ENCODE measurements around the gene PHF20.
"Not testable (repeated sequence)": the region's sequence is repeated elsewhere in the genome, so short reads cannot be mapped to it uniquely, and the experiment has no call there.

The PHF20 gene

GRCh38 chr20:35776513-35777101, 4.8 kb downstream of the PHF20 start:
- no peak overlapping the region for H3K4me3 ChIP-seq (ENCODE audit: control insufficient read depth in 1 of 7, extremely low read depth in 1 of 7, insufficient read depth in 4 of 7, low read depth in 2 of 7, low read length in 6 of 7)
- POLR2A ChIA-PET, result interaction anchor here (0.8 to 1.2 kb wide), 2 partner anchors 34 to 37 kb away, joined by 3 to 4 read pairs; partner anchors contain the start of gene RBM39
- CTCF ChIA-PET, result interaction anchor here (0.9 to 1.5 kb wide), 4 partner anchors 11 to 40 kb away, joined by 3 to 4 read pairs (median 4); no protein-coding TSS in a partner anchor

DNA sequence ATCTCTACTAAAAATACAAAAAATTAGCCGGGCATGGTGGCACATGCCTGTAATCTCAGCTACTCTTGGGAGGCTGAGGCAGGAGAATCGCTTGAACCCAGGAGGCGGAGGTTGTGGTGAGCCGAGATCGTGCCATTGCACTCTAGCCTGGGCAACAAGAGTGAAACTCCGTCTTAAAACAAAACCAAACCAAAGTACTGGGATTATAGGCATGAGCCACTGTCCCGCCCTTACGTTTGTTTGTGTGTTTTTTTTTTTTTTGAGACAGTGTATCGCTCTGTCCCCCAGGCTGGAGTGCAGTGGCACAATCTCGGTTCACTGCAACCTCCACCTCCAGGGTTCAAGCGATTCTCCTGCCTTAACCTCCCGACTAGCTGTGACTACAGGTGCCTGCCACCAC, 12.0 kb downstream of the PHF20 start:
- H3K36me3 ChIP-seq (ENCODE audit: control insufficient read depth in 4 of 4, insufficient read depth in 4 of 4, low read length in 3 of 4), result peaks cover 8 to 29% (median 22%) of the 10 kb centered on the region in 4 experiments
- not testable (repeated sequence) for H3K4me3 ChIP-seq (ENCODE audit: control insufficient read depth in 1 of 7, extremely low read depth in 1 of 7, insufficient read depth in 4 of 7, low read depth in 2 of 7, low read length in 6 of 7); DNase-seq; H3K27me3 ChIP-seq (replicated peaks in 2 of 5; ENCODE audit: control insufficient read depth in 4 of 5, insufficient read depth in 5 of 5, low read length in 4 of 5); H3K27ac ChIP-seq (ENCODE audit: insufficient read depth in 1 of 2, low read depth in 1 of 2, low read length in 2 of 2, poor library complexity in 1 of 2, severe bottlenecking in 2 of 2); H3K9me3 ChIP-seq (ENCODE audit: control extremely low read depth in 1 of 5, control insufficient read depth in 4 of 5, insufficient read depth in 2 of 5, low read depth in 1 of 5, low read length in 4 of 5); H3K4me1 ChIP-seq (ENCODE audit: control extremely low read depth in 1 of 4, control insufficient read depth in 4 of 4, insufficient read depth in 4 of 4, low read length in 3 of 4)
- ChIA-PET CTCF (interaction anchor here (1.0 kb wide), 1 partner anchor 42 kb away, joined by 3 read pairs; the partner anchor contains the start of gene RBM39), POLR2A (interaction anchor here (0.7 to 1.2 kb wide), 2 partner anchors 11 to 12 kb away, joined by 3 read pairs; partner anchors contain the start of gene PHF20)
- WGBS (ENCODE audit: insufficient coverage), result 100% methylated on average over 5 of the region's 12 CpGs

More at GRCh38 chr20:35776513-35777101, 4.8 kb downstream of the PHF20 start:
- Histone ChIP-seq H3K36me3 (ENCODE audit: control insufficient read depth in 4 of 4, insufficient read depth in 4 of 4, low read length in 3 of 4) (peaks cover 3 to 27% (median 10%) of the 10 kb centered on the region in 4 experiments), H3K4me1 (ENCODE audit: control extremely low read depth in 1 of 4, control insufficient read depth in 4 of 4, insufficient read depth in 4 of 4, low read length in 3 of 4) (peaks cover 16 to 46% (median 36%) of the 10 kb centered on the region in 4 experiments), H3K27me3 (replicated peaks in 2 of 5; ENCODE audit: control insufficient read depth in 4 of 5, insufficient read depth in 5 of 5, low read length in 4 of 5) (no peaks in the 10 kb centered on the region), H3K27ac (ENCODE audit: insufficient read depth in 1 of 2, low read depth in 1 of 2, low read length in 2 of 2, poor library complexity in 1 of 2, severe bottlenecking in 2 of 2) (peak overlapping the region in 1 of 2 experiments; percentile 25), H3K9me3 (ENCODE audit: control extremely low read depth in 1 of 5, control insufficient read depth in 4 of 5, insufficient read depth in 2 of 5, low read depth in 1 of 5, low read length in 4 of 5) (no peaks in the 10 kb centered on the region)
- peak in 1 of 3 donors; percentile 47 for DNase-seq
- 97% methylated on average over 4 of the region's 4 CpGs for WGBS (ENCODE audit: insufficient coverage)

- peaks cover 8 to 25% (median 21%) of the 10 kb centered on the region in 4 experiments for H3K36me3 ChIP-seq (ENCODE audit: control insufficient read depth in 4 of 4, insufficient read depth in 4 of 4, low read length in 3 of 4)
- H3K4me1 ChIP-seq (ENCODE audit: control extremely low read depth in 1 of 4, control insufficient read depth in 4 of 4, insufficient read depth in 4 of 4, low read length in 3 of 4); H3K9me3 ChIP-seq (ENCODE audit: control extremely low read depth in 1 of 5, control insufficient read depth in 4 of 5, insufficient read depth in 2 of 5, low read depth in 1 of 5, low read length in 4 of 5); H3K4me3 ChIP-seq (ENCODE audit: control insufficient read depth in 1 of 7, extremely low read depth in 1 of 7, insufficient read depth in 4 of 7, low read depth in 2 of 7, low read length in 6 of 7); H3K27me3 ChIP-seq (replicated peaks in 2 of 5; ENCODE audit: control insufficient read depth in 4 of 5, insufficient read depth in 5 of 5, low read length in 4 of 5); H3K27ac ChIP-seq (ENCODE audit: insufficient read depth in 1 of 2, low read depth in 1 of 2, low read length in 2 of 2, poor library complexity in 1 of 2, severe bottlenecking in 2 of 2); CTCF ChIA-PET; POLR2A ChIA-PET; DNase-seq: not testable (repeated sequence)
- WGBS (ENCODE audit: insufficient coverage), result 100% methylated on average over 3 of the region's 4 CpGs
Measured at GRCh38 chr20:35785541-35785940, 13.7 kb downstream of the PHF20 start.

DNA sequence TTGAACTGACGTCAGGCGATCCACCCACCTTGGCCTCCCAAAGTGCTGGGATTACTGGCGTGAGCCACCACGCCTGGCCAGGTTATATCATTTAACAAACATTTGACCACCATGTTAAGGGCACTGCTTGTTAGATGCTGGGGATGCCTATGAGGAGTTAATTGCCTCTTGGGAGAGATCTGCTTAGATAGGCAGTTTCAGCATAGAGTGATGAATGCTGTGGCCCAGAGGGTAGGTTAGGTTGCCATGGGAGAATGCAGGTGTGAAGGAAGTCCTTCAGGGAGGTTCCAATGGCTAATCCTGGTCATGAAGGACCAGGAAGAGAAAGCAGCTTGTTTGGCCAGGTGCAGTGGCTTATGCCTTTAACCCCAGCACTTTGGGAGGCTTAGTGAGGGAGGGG, 17.0 kb downstream of the PHF20 start:
- no peaks in the 10 kb centered on the region for H3K27me3 ChIP-seq (replicated peaks in 2 of 5; ENCODE audit: control insufficient read depth in 4 of 5, insufficient read depth in 5 of 5, low read length in 4 of 5)
- no CpG with 5 or more reads among the region's 4 CpGs for WGBS (ENCODE audit: insufficient coverage)
- POLR2A ChIA-PET, result interaction anchor here (0.7 kb wide), 1 partner anchor 83 kb away, joined by 3 read pairs; no protein-coding TSS in a partner anchor
- CTCF ChIA-PET, result no interaction called here
- no peak overlapping the region for H3K27ac ChIP-seq (ENCODE audit: insufficient read depth in 1 of 2, low read depth in 1 of 2, low read length in 2 of 2, poor library complexity in 1 of 2, severe bottlenecking in 2 of 2)
- H3K36me3 ChIP-seq (ENCODE audit: control insufficient read depth in 4 of 4, insufficient read depth in 4 of 4, low read length in 3 of 4), result peaks cover 0 to 13% (median 4%) of the 10 kb centered on the region in 4 experiments
- no peak for DNase-seq
- peaks cover 4 to 12% (median 7%) of the 10 kb centered on the region in 4 experiments for H3K4me1 ChIP-seq (ENCODE audit: control extremely low read depth in 1 of 4, control insufficient read depth in 4 of 4, insufficient read depth in 4 of 4, low read length in 3 of 4)
- no peak overlapping the region for H3K4me3 ChIP-seq (ENCODE audit: control insufficient read depth in 1 of 7, extremely low read depth in 1 of 7, insufficient read depth in 4 of 7, low read depth in 2 of 7, low read length in 6 of 7)
- H3K9me3 ChIP-seq (ENCODE audit: control extremely low read depth in 1 of 5, control insufficient read depth in 4 of 5, insufficient read depth in 2 of 5, low read depth in 1 of 5, low read length in 4 of 5), result no peaks in the 10 kb centered on the region

DNA sequence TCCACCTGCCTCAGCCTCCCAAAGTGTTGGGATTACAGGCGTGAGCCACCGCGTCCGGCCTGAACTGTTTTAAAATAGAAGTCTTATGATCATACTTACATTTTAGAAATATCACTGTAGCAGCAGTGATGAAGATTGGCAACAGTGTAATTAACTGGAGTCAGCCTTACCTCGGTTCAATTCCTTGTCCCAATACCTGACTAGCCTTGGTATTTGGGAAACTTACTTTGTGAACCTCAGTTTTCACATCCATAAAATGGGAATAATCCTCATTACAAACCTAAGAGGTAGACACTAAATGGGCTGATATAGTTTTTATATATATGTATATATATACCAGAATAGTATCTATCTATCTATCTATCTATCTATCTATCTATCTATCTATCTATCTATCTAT, 19.3 kb downstream of the PHF20 start:
- WGBS (ENCODE audit: insufficient coverage), result 100% methylated on average over 4 of the region's 5 CpGs
- POLR2A ChIA-PET, result no interaction called here

GRCh38 chr20:35791821-35792220, 20.0 kb downstream of the PHF20 start:
- Histone ChIP-seq H3K9me3 (ENCODE audit: control extremely low read depth in 1 of 5, control insufficient read depth in 4 of 5, insufficient read depth in 2 of 5, low read depth in 1 of 5, low read length in 4 of 5) (no peaks in the 10 kb centered on the region), H3K27me3 (replicated peaks in 2 of 5; ENCODE audit: control insufficient read depth in 4 of 5, insufficient read depth in 5 of 5, low read length in 4 of 5) (no peaks in the 10 kb centered on the region), H3K4me1 (ENCODE audit: control extremely low read depth in 1 of 4, control insufficient read depth in 4 of 4, insufficient read depth in 4 of 4, low read length in 3 of 4) (peaks cover 11 to 19% (median 16%) of the 10 kb centered on the region in 4 experiments), H3K36me3 (ENCODE audit: control insufficient read depth in 4 of 4, insufficient read depth in 4 of 4, low read length in 3 of 4) (peaks cover 0 to 9% (median under 1%) of the 10 kb centered on the region in 4 experiments), H3K4me3 (ENCODE audit: control insufficient read depth in 1 of 7, extremely low read depth in 1 of 7, insufficient read depth in 4 of 7, low read depth in 2 of 7, low read length in 6 of 7) (no peak overlapping the region), H3K27ac (ENCODE audit: insufficient read depth in 1 of 2, low read depth in 1 of 2, low read length in 2 of 2, poor library complexity in 1 of 2, severe bottlenecking in 2 of 2) (peak overlapping the region in 1 of 2 experiments; percentile 12)
- CTCF ChIA-PET, result interaction anchor here (1.1 to 2.1 kb wide), 3 partner anchors 10 to 49 kb away, joined by 3 to 5 read pairs (median 3); no protein-coding TSS in a partner anchor
- POLR2A ChIA-PET, result no interaction called here
- 68% methylated on average over 2 of the region's 3 CpGs for WGBS (ENCODE audit: insufficient coverage)
- peak in 2 of 3 donors; percentile 42 to 44 for DNase-seq

More for the DNA sequence above, 19.3 kb downstream of the PHF20 start:
- H3K9me3 ChIP-seq (ENCODE audit: control extremely low read depth in 1 of 5, control insufficient read depth in 4 of 5, insufficient read depth in 2 of 5, low read depth in 1 of 5, low read length in 4 of 5), result no peaks in the 10 kb centered on the region
- peaks cover 5 to 12% (median 10%) of the 10 kb centered on the region in 4 experiments for H3K4me1 ChIP-seq (ENCODE audit: control extremely low read depth in 1 of 4, control insufficient read depth in 4 of 4, insufficient read depth in 4 of 4, low read length in 3 of 4)
- no peak for DNase-seq
- H3K27ac ChIP-seq (ENCODE audit: insufficient read depth in 1 of 2, low read depth in 1 of 2, low read length in 2 of 2, poor library complexity in 1 of 2, severe bottlenecking in 2 of 2), result no peak overlapping the region
- H3K27me3 ChIP-seq (replicated peaks in 2 of 5; ENCODE audit: control insufficient read depth in 4 of 5, insufficient read depth in 5 of 5, low read length in 4 of 5), result no peaks in the 10 kb centered on the region
- peaks cover 0 to 9% (median under 1%) of the 10 kb centered on the region in 4 experiments for H3K36me3 ChIP-seq (ENCODE audit: control insufficient read depth in 4 of 4, insufficient read depth in 4 of 4, low read length in 3 of 4)
- no peak overlapping the region for H3K4me3 ChIP-seq (ENCODE audit: control insufficient read depth in 1 of 7, extremely low read depth in 1 of 7, insufficient read depth in 4 of 7, low read depth in 2 of 7, low read length in 6 of 7)
- CTCF ChIA-PET, result interaction anchor here (0.7 to 2.1 kb wide), 2 partner anchors 8 to 11 kb away, joined by 3 to 5 read pairs; no protein-coding TSS in a partner anchor

DNA sequence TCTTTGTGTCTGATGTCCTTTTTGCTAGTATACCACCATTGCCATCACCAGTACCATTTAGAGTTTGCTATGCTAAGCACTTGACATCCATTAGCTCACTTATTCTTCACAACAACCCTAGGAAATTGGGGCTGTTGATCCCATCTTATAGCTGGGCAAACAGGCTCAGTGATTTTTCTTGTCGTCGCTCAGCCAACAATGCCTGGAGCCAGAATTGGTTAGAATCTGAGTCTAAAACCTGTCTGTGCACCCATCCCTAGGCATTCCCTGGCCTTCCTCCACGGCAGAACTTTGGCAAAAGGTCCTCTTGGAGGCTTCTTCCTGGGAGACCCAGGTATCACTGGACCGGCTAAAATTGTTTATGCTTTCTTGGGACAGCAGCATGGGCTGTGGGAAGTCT, 20.9 kb downstream of the PHF20 start:
- Histone ChIP-seq H3K27ac (ENCODE audit: insufficient read depth in 1 of 2, low read depth in 1 of 2, low read length in 2 of 2, poor library complexity in 1 of 2, severe bottlenecking in 2 of 2) (no peak overlapping the region), H3K27me3 (replicated peaks in 2 of 5; ENCODE audit: control insufficient read depth in 4 of 5, insufficient read depth in 5 of 5, low read length in 4 of 5) (no peaks in the 10 kb centered on the region), H3K4me1 (ENCODE audit: control extremely low read depth in 1 of 4, control insufficient read depth in 4 of 4, insufficient read depth in 4 of 4, low read length in 3 of 4) (peaks cover 14 to 26% (median 18%) of the 10 kb centered on the region in 4 experiments), H3K36me3 (ENCODE audit: control insufficient read depth in 4 of 4, insufficient read depth in 4 of 4, low read length in 3 of 4) (peaks cover 0 to 9% (median under 1%) of the 10 kb centered on the region in 4 experiments), H3K9me3 (ENCODE audit: control extremely low read depth in 1 of 5, control insufficient read depth in 4 of 5, insufficient read depth in 2 of 5, low read depth in 1 of 5, low read length in 4 of 5) (no peaks in the 10 kb centered on the region), H3K4me3 (ENCODE audit: control insufficient read depth in 1 of 7, extremely low read depth in 1 of 7, insufficient read depth in 4 of 7, low read depth in 2 of 7, low read length in 6 of 7) (no peak overlapping the region)
- DNase-seq, result no peak
- WGBS (ENCODE audit: insufficient coverage), result 98% methylated on average over 4 of the region's 4 CpGs
- ChIA-PET POLR2A (interaction anchor here (0.7 kb wide), 1 partner anchor 1521 kb away, joined by 3 read pairs; no protein-coding TSS in a partner anchor), CTCF (interaction anchor here (1.4 to 2.1 kb wide), 2 partner anchors 9 to 33 kb away, joined by 3 to 5 read pairs; no protein-coding TSS in a partner anchor)
